Endodermal cell (in vitro differentiated cells): ENCODE results near the gene WNK4. TPM values are rescaled to one million over a fixed set of nuclear protein-coding genes. Genes with fewer than 3 reads are reported as not detected.

Experiments
- DNase-seq: peaks from one replicate; pipeline ENCODE4 v3.0.0-alpha.2; 2017
- H3K27ac ChIP-seq: 2 replicates; pipeline ENCODE4 v1.5.1; 2013; ENCODE audit warnings: mild to moderate bottlenecking, low read depth, low read length, moderate library complexity
- H3K27me3 ChIP-seq: 2 replicates; pipeline ENCODE4 v1.6.1; 2013; ENCODE audit warnings: mild to moderate bottlenecking, low read length, moderate library complexity; ENCODE audit not compliant: insufficient read depth, control insufficient read depth, poor library complexity, severe bottlenecking
- H3K36me3 ChIP-seq: 2 replicates; pipeline ENCODE4 v1.7.0; 2013; ENCODE audit warnings: mild to moderate bottlenecking, low read length, moderate library complexity; ENCODE audit not compliant: control insufficient read depth, insufficient read depth
- H3K4me1 ChIP-seq: one replicate; pipeline ENCODE4 v1.7.0; 2013; ENCODE audit warnings: low read length; ENCODE audit not compliant: control insufficient read depth, insufficient read depth
- H3K4me3 ChIP-seq: 2 replicates; pipeline ENCODE4 v1.5.1; 2013; ENCODE audit warnings: mild to moderate bottlenecking, low read length, moderate library complexity
- H3K9ac ChIP-seq: 2 replicates; pipeline ENCODE4 v1.6.1; 2013; ENCODE audit warnings: mild to moderate bottlenecking, low read length, moderate library complexity; ENCODE audit not compliant: poor library complexity, severe bottlenecking; ENCODE audit errors: extremely low read depth
- H3K9me3 ChIP-seq: 2 replicates; pipeline ENCODE4 v1.6.1; 2013; ENCODE audit warnings: mild to moderate bottlenecking, low read length, moderate library complexity; ENCODE audit not compliant: control insufficient read depth
- H3K27ac Mint-ChIP-seq: 2 replicates; pipeline ENCODE4 v1.8.0; 2020; ENCODE audit warnings: mixed read lengths
- H3K27me3 Mint-ChIP-seq: 2 replicates; pipeline ENCODE4 v1.8.0; 2021; ENCODE audit warnings: mild to moderate bottlenecking, mixed read lengths; ENCODE audit not compliant: insufficient read depth
- H3K36me3 Mint-ChIP-seq: 2 replicates; pipeline ENCODE4 v1.8.0; 2020; ENCODE audit warnings: low read depth, mixed read lengths
- H3K4me1 Mint-ChIP-seq: 2 replicates; pipeline ENCODE4 v1.8.0; 2020; ENCODE audit warnings: mixed read lengths
- H3K4me3 Mint-ChIP-seq: 2 replicates; pipeline ENCODE4 v1.8.0; 2020; ENCODE audit warnings: mild to moderate bottlenecking, moderate library complexity, mixed read lengths
- H3K9me3 Mint-ChIP-seq: 2 replicates; pipeline ENCODE4 v1.8.0; 2020; ENCODE audit warnings: mild to moderate bottlenecking, mixed read lengths
- CTCF ChIP-seq: fragments of 200-600 bp; sonication (generic); conservative IDR thresholded peaks from 2 replicates; pipeline ENCODE4 v1.5.0; 2021; ENCODE audit warnings: antibody characterized with exemption, mild to moderate bottlenecking
- WGBS, 2 experiments: methylation state at CpG; one replicate each; pipeline versions ENCODE4 v1.1.5 to v1.1.7; 2013; ENCODE audit warnings: missing lambda C conversion rate in 2 of 2, mixed read lengths in 1 of 2; ENCODE audit not compliant: insufficient coverage in 1 of 2, insufficient read length in 1 of 2; 5-methylcytosine and 5-hydroxymethylcytosine counted together
- total RNA-seq, 2 donors: library from RNA; stranded (reverse); fragmentation: NEBNext Ultra II Directional in 1 of 2; extraction: Animal tissue kit (Norgen Biotek cat#: 25700) in 1 of 2; gene quantifications; 2 replicates in 1 of 2; 3 replicates in 1 of 2; pipeline ENCODE4 v1.2.1, GENCODE V29; 2021

WNK4 gene
- total RNA-seq, 2 donors from 2014 or later: 2.1 to 3.3 TPM

GRCh38 chr17:42827472-42827871, 47.1 kb downstream of the WNK4 start:
- no peak overlapping the region for H3K4me3 Mint-ChIP-seq
- peaks cover 10% of the 10 kb centered on the region for H3K4me1 Mint-ChIP-seq
- H3K27me3 Mint-ChIP-seq: peaks cover 24% of the 10 kb centered on the region
- no peak overlapping the region for H3K27ac Mint-ChIP-seq
- H3K36me3 Mint-ChIP-seq: no peaks in the 10 kb centered on the region
- WGBS, 2 experiments: 71 to 100% methylated on average over 1 of the region's 1 CpG
- no peak overlapping the region for H3K9ac ChIP-seq
- no peak overlapping the region for H3K27ac ChIP-seq
- H3K4me1 ChIP-seq: no peaks in the 10 kb centered on the region
- no peaks in the 10 kb centered on the region for H3K9me3 ChIP-seq
- no peak for TF ChIP-seq CTCF
- H3K9me3 Mint-ChIP-seq: no peaks in the 10 kb centered on the region
- no peak for DNase-seq
- H3K27me3 ChIP-seq: peaks cover 29% of the 10 kb centered on the region
- H3K36me3 ChIP-seq: no peaks in the 10 kb centered on the region
- no peak overlapping the region for H3K4me3 ChIP-seq

GRCh38 chr17:42830971-42831370, 50.6 kb downstream of the WNK4 start:
- DNase-seq: no peak
- H3K9me3 Mint-ChIP-seq: no peaks in the 10 kb centered on the region
- Histone ChIP-seq H3K4me1 (no peaks in the 10 kb centered on the region), H3K27me3 (peaks cover 29% of the 10 kb centered on the region), H3K4me3 (no peak overlapping the region), H3K27ac (no peak overlapping the region), H3K36me3 (peaks cover 14% of the 10 kb centered on the region), H3K9ac (no peak overlapping the region), H3K9me3 (no peaks in the 10 kb centered on the region)
- no peak for TF ChIP-seq CTCF
- peaks cover 17% of the 10 kb centered on the region for H3K4me1 Mint-ChIP-seq
- peaks cover 15% of the 10 kb centered on the region for H3K36me3 Mint-ChIP-seq
- peaks cover 24% of the 10 kb centered on the region for H3K27me3 Mint-ChIP-seq
- no peak overlapping the region for H3K27ac Mint-ChIP-seq
- H3K4me3 Mint-ChIP-seq: no peak overlapping the region

- H3K27me3 Mint-ChIP-seq: peaks cover 18% of the 10 kb centered on the region
- peak overlapping the region; percentile 99 for H3K27ac Mint-ChIP-seq
- H3K9ac ChIP-seq: peak overlapping the region; percentile 89
- peak overlapping the region; percentile 94 for H3K4me3 Mint-ChIP-seq
- H3K27ac ChIP-seq: no peak overlapping the region
- H3K36me3 ChIP-seq: peaks cover 25% of the 10 kb centered on the region
- H3K9me3 Mint-ChIP-seq: no peaks in the 10 kb centered on the region
- H3K27me3 ChIP-seq: peaks cover 20% of the 10 kb centered on the region
- no peaks in the 10 kb centered on the region for H3K9me3 ChIP-seq
- no peak for DNase-seq
- no peaks in the 10 kb centered on the region for H3K4me1 ChIP-seq
- no peak for TF ChIP-seq CTCF
- H3K36me3 Mint-ChIP-seq: peaks cover 22% of the 10 kb centered on the region
- 58 to 63% methylated on average over 9 of the region's 9 CpGs for WGBS, 2 experiments
- peak overlapping the region; percentile 94 for H3K4me3 ChIP-seq
- H3K4me1 Mint-ChIP-seq: peaks cover 17% of the 10 kb centered on the region
Observed at GRCh38 chr17:42832213-42832933, 52.0 kb downstream of the WNK4 start.
